ENCODE results near the gene IFNAR1. TPM values are rescaled to one million over a fixed set of nuclear protein-coding genes. Genes with fewer than 3 reads are reported as not detected.

The IFNAR1 gene
- polyA plus RNA-seq (ENCODE audit: insufficient read length in 10 of 10), result 10 to 100 TPM; 18.9 to 28.0 (median 25.4) TPM
- long read RNA-seq, donor 1, full-length matches to known transcripts, result 2 of 8 reads
- long read RNA-seq, donor 1, partial matches to known transcripts, result 6 of 8 reads
- long read RNA-seq, donor 1, other reads (novel, unspliced or antisense), result 0 of 8 reads
- long read RNA-seq, donor 2, full-length matches to known transcripts, result 2 of 2 reads
- long read RNA-seq, donor 2, partial matches to known transcripts, result 0 of 2 reads
- long read RNA-seq, donor 2, other reads (novel, unspliced or antisense), result 0 of 2 reads
- long read RNA-seq, donor 3, result 0 reads
- long read RNA-seq, donor 4, full-length matches to known transcripts, result 1 of 1 reads
- long read RNA-seq, donor 4, partial matches to known transcripts, result 0 of 1 reads
- long read RNA-seq, donor 4, other reads (novel, unspliced or antisense), result 0 of 1 reads
- long read RNA-seq, donor 5, full-length matches to known transcripts, result 6 of 6 reads
- long read RNA-seq, donor 5, partial matches to known transcripts, result 0 of 6 reads
- long read RNA-seq, donor 5, other reads (novel, unspliced or antisense), result 0 of 6 reads
- long read RNA-seq, donor 6, full-length matches to known transcripts, result 7 of 7 reads
- long read RNA-seq, donor 6, partial matches to known transcripts, result 0 of 7 reads
- long read RNA-seq, donor 6, other reads (novel, unspliced or antisense), result 0 of 7 reads
- long read RNA-seq, donor 7, full-length matches to known transcripts, result 7 of 7 reads
- long read RNA-seq, donor 7, partial matches to known transcripts, result 0 of 7 reads
- long read RNA-seq, donor 7, other reads (novel, unspliced or antisense), result 0 of 7 reads
- long read RNA-seq, donor 8, full-length matches to known transcripts, result 4 of 4 reads
- long read RNA-seq, donor 8, partial matches to known transcripts, result 0 of 4 reads
- long read RNA-seq, donor 8, other reads (novel, unspliced or antisense), result 0 of 4 reads
- long read RNA-seq, donor 9, full-length matches to known transcripts, result 1 of 1 reads
- long read RNA-seq, donor 9, partial matches to known transcripts, result 0 of 1 reads
- long read RNA-seq, donor 9, other reads (novel, unspliced or antisense), result 0 of 1 reads

GRCh38 chr21:33324291-33325221, at the start of gene IFNAR1:
IFNAR1 (plus strand) TSS chr21:33324970; CDS start chr21:33325056, 86 bp downstream.
- DNase-seq, result peak; percentile 98 to 100 (median 99)

GRCh38 chr21:33278721-33279120, 46.0 kb upstream of the IFNAR1 start:
- DNase-seq, result no peak

GRCh38 chr21:33279330-33279820, 45.4 kb upstream of the IFNAR1 start:
- DNase-seq, result no peak

GRCh38 chr21:33281096-33281652, 43.6 kb upstream of the IFNAR1 start:
- DNase-seq, result no peak

GRCh38 chr21:33283203-33283602, 41.6 kb upstream of the IFNAR1 start:
- no peak for DNase-seq

GRCh38 chr21:33286076-33286475, 38.7 kb upstream of the IFNAR1 start:
- no peak for DNase-seq

- DNase-seq, result peak in 2 of 3 donors; percentile 36 to 63
These were observed 37.9 kb upstream of the IFNAR1 start for GRCh38 chr21:33286600-33287456.

GRCh38 chr21:33289199-33289819, 35.5 kb upstream of the IFNAR1 start:
- DNase-seq, result no peak

GRCh38 chr21:33290441-33290840, 34.3 kb upstream of the IFNAR1 start:
- DNase-seq, result no peak

GRCh38 chr21:33291686-33292085, 33.1 kb upstream of the IFNAR1 start:
- DNase-seq, result no peak

- DNase-seq, result no peak
These were observed 32.0 kb upstream of the IFNAR1 start for GRCh38 chr21:33292724-33293123.

GRCh38 chr21:33293136-33293535, 31.6 kb upstream of the IFNAR1 start:
- DNase-seq, result no peak

GRCh38 chr21:33293811-33294216, 31.0 kb upstream of the IFNAR1 start:
- no peak for DNase-seq

- DNase-seq, result no peak
These were observed 28.6 kb upstream of the IFNAR1 start for GRCh38 chr21:33296156-33296555.

- no peak for DNase-seq
These were observed 25.5 kb upstream of the IFNAR1 start for GRCh38 chr21:33299181-33299752.

- peak in 2 of 3 donors; percentile 43 to 60 for DNase-seq
These were observed 23.8 kb upstream of the IFNAR1 start for GRCh38 chr21:33300701-33301631.

GRCh38 chr21:33301632-33302002, 23.2 kb upstream of the IFNAR1 start:
- DNase-seq, result no peak

- DNase-seq, result no peak
These were observed 22.7 kb upstream of the IFNAR1 start for GRCh38 chr21:33302055-33302454.
